ENCODE measurements around the gene TRIM54.

DNA sequence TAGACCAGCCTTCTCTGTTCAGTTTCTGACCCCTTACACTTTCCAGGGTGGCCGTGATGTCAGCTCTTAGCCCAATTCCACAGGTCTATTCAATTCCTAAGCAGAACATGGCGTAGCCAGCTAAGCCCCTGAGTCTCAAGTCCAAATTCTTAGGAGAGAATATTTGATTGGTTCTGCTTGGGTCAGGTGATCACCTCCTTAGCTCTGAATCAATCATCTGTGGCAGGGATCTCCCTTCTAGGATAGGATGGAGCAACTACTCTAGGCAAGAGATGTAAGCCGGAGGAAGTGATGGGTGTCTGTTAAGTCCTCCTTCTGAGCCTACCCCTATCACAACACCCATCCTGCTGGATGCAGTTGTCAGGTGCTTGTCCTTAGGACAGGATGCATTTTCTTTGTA lies 15.0 kb downstream of the TRIM54 start:
- TF ChIP-seq POLR2AphosphoS5 (IDR thresholded peaks at IDR 0.05; ENCODE audit: borderline replicate concordance, low read depth, low read length), result no peak
- TF ChIP-seq EZH2 (IDR thresholded peaks at IDR 0.05), result no peak
- TF ChIP-seq FOXP2 (optimal IDR thresholded peaks at IDR 0.05; ENCODE audit: control extremely low read depth, extremely low read length, insufficient read depth), result no peak

Data from SK-N-MC (cell line).